GM12878 (cell line): Measurements from ENCODE around the gene SIL1. TPM values are rescaled to one million over a fixed set of nuclear protein-coding genes. Genes with fewer than 3 reads are reported as not detected.

ENCODE experiments used
- ATAC-seq: fragments of 200-7000 bp; cut with Tn5 transposase; 3 replicates; pipeline ENCODE4 v1.9.1; 2020; ENCODE audit warnings: mild to moderate bottlenecking, moderate library complexity
- BruUV-seq: library from RNA; stranded (reverse); fragments of 400-500 nt; replicated peaks from 2 replicates; lab custom pipeline; 2021; lab: Mats Ljungman, UMichigan
- CTCF ChIA-PET: fragments of 300-600 bp; sonication (Branson Sonifier 250); formaldehyde crosslinking; extraction: SDS; loops from one replicate; lab custom pipeline; 2021; ENCODE audit warnings: inconsistent platforms; lab: Yijun Ruan, JAX
- POLR2A ChIA-PET: fragments of 350-600 bp; formaldehyde crosslinking; extraction: SDS; loops from one replicate; lab custom pipeline; 2021; ENCODE audit warnings: inconsistent platforms; lab: Charles Lee
- RAD21 ChIA-PET: fragments of 300-600 bp; sonication (Branson Sonifier 250); formaldehyde crosslinking; loops from one replicate; lab custom pipeline; 2023; ENCODE audit warnings: antibody characterized with exemption; ENCODE audit not compliant: unreplicated experiment; lab: Charles Lee
- SMC1A ChIA-PET: fragments of 300-600 bp; sonication (Branson Sonifier 250); formaldehyde crosslinking; loops from one replicate; lab custom pipeline; 2023; ENCODE audit not compliant: unreplicated experiment, uncharacterized antibody; lab: Charles Lee
- DNase-seq: peaks from one replicate; pipeline ENCODE4 v3.0.0-alpha.2; 2011; ENCODE audit warnings: low read depth, low spot score
- FAIRE-seq: peaks from 3 replicates; lab custom pipeline; 2011; peaks lifted over from hg19 to GRCh38; lab: Jason Lieb, UNC
- H2AFZ ChIP-seq: 2 replicates; pipeline ENCODE4 v1.6.0; 2011; ENCODE audit warnings: low read depth, low read length, control low read depth; ENCODE audit not compliant: control insufficient read depth
- H3K27ac ChIP-seq: 2 replicates; pipeline ENCODE4 v1.5.1; 2011; ENCODE audit warnings: control low read depth; ENCODE audit not compliant: control insufficient read depth, insufficient read depth
- H3K27me3 ChIP-seq, 2 experiments: replicated peaks in 1 of 2; 2 replicates each; pipeline versions ENCODE4 v1.6.0 to v1.6.1; 2011; ENCODE audit warnings: low read length in 1 of 2; ENCODE audit not compliant: control insufficient read depth in 2 of 2, insufficient read depth in 2 of 2
- H3K36me3 ChIP-seq, 2 experiments: 2 replicates each; pipeline ENCODE4 v1.5.1; 2011; ENCODE audit warnings: low read length in 1 of 2; ENCODE audit not compliant: control insufficient read depth in 2 of 2, insufficient read depth in 2 of 2
- H3K4me1 ChIP-seq: 2 replicates; pipeline ENCODE4 v1.6.1; 2011; ENCODE audit warnings: mild to moderate bottlenecking, low read length, moderate library complexity, mixed read lengths; ENCODE audit not compliant: control insufficient read depth, insufficient read depth
- H3K4me2 ChIP-seq: 2 replicates; pipeline ENCODE4 v1.6.0; 2011; ENCODE audit warnings: control low read depth; ENCODE audit not compliant: control insufficient read depth, insufficient read depth
- H3K4me3 ChIP-seq: fragments of 200-600 bp; sonication (generic); 2 replicates; pipeline ENCODE4 v1.5.1; 2016
- H3K79me2 ChIP-seq: 2 replicates; pipeline ENCODE4 v1.6.0; 2011; ENCODE audit warnings: low read length; ENCODE audit not compliant: control insufficient read depth, insufficient read depth
- H3K9ac ChIP-seq: 2 replicates; pipeline ENCODE4 v1.8.0; 2011; ENCODE audit warnings: low read length, control low read depth, mixed read lengths; ENCODE audit not compliant: control insufficient read depth, insufficient read depth
- H3K9me3 ChIP-seq: replicated peaks from 3 replicates; pipeline ENCODE4 v1.5.1; 2011; ENCODE audit warnings: mild to moderate bottlenecking, low read length; ENCODE audit not compliant: control insufficient read depth, insufficient read depth
- H4K20me1 ChIP-seq: 2 replicates; pipeline ENCODE4 v1.6.0; 2011; ENCODE audit not compliant: control insufficient read depth, insufficient read depth
- BCLAF1 ChIP-seq: fragments of 450-650 bp; IDR thresholded peaks from 2 replicates; pipeline ENCODE4 v1.6.1; 2017; ENCODE audit warnings: antibody characterized with exemption, mild to moderate bottlenecking, moderate library complexity
- BMI1 ChIP-seq: fragments of 450-650 bp; IDR thresholded peaks from 2 replicates; pipeline ENCODE4 v1.6.1; 2016; ENCODE audit warnings: mild to moderate bottlenecking, moderate library complexity, borderline replicate concordance
- JUNB ChIP-seq: IDR thresholded peaks from 2 replicates; pipeline ENCODE4 v1.6.1; 2016; ENCODE audit warnings: antibody characterized with exemption, mild to moderate bottlenecking
- MTA3 ChIP-seq: IDR thresholded peaks from 2 replicates; pipeline ENCODE4 v1.6.1; 2012; ENCODE audit warnings: low read length, inconsistent platforms, borderline replicate concordance
- POU2F2 ChIP-seq: IDR thresholded peaks from 3 replicates; pipeline ENCODE4 v1.6.1; 2011; ENCODE audit warnings: low read depth, mild to moderate bottlenecking, low read length, borderline replicate concordance
- RBBP5 ChIP-seq: fragments of 200-600 bp; sonication (generic); conservative IDR thresholded peaks from 2 replicates; pipeline ENCODE4 v1.6.1; 2016
- RUNX3 ChIP-seq: IDR thresholded peaks from 2 replicates; pipeline ENCODE4 v1.6.1; 2012; ENCODE audit warnings: low read length, inconsistent platforms
- WRNIP1 ChIP-seq: IDR thresholded peaks from 2 replicates; pipeline ENCODE4 v1.6.1; 2011; ENCODE audit warnings: low read depth, low read length, improper control_type of control experiment, borderline replicate concordance
- ZBTB40 ChIP-seq: fragments of 450-650 bp; IDR thresholded peaks from 2 replicates; pipeline ENCODE4 v1.6.1; 2016; ENCODE audit warnings: mild to moderate bottlenecking, moderate library complexity, borderline replicate concordance
- ZNF217 ChIP-seq: fragments of 450-650 bp; IDR thresholded peaks from 2 replicates; pipeline ENCODE4 v1.6.1; 2017; ENCODE audit warnings: antibody characterized with exemption, mild to moderate bottlenecking
- WGBS: methylation state at CpG from one replicate; pipeline ENCODE4 v1.1.6; 2016; ENCODE audit warnings: low lambda C conversion rate; ENCODE audit not compliant: insufficient replicate concordance, insufficient coverage; ENCODE audit errors: missing lambda C conversion rate; 5-methylcytosine and 5-hydroxymethylcytosine counted together
- in situ Hi-C: fragments of 300-500 bp; cut with MboI; formaldehyde crosslinking; loops from 9 replicates; pipeline ENCODE4 v1.14.3; 2018; ENCODE audit warnings: mixed read lengths
- intact Hi-C: fragments of 100-400 bp; cut with micrococcal nuclease; formaldehyde crosslinking; loops from one replicate; pipeline ENCODE4 v1.14.2; 2022; ENCODE audit not compliant: unreplicated experiment
- polyA plus RNA-seq, 11 experiments: library from polyadenylated mRNA; depleted of rRNA in 4 of 11; unstranded in 6 of 11; stranded (reverse) in 5 of 11; fragments of >200 nt; fragmentation: Nextera tagmentation in 4 of 11; fragmentation: Illumina TruSeq in 1 of 11; extraction: Ambion mirVana in 4 of 11; extraction: Trizol in 1 of 11; gene quantifications; 1 replicate in 1 of 11; 2 replicates in 10 of 11; pipeline versions ENCODE4 v1.2.1 to v1.2.3, GENCODE V29; 2011 to 2016; ENCODE audit warnings: inconsistent platforms in 2 of 11, missing spikeins in 2 of 11, low read depth in 1 of 11
- total RNA-seq, 4 experiments: library from RNA; depleted of rRNA in 3 of 4; stranded (reverse); fragments of >200 nt in 3 of 4; fragmentation: Illumina TruSeq in 1 of 4; extraction: Trizol in 1 of 4; gene quantifications; 2 replicates each; pipeline versions ENCODE4 v1.2.1 to v1.2.3, GENCODE V29; 2013 to 2021

The SIL1 gene
- total and polyA plus RNA-seq, 10 of the 15 experiments (the other 5 are each of a cell fraction or from before 2014, with no cell fraction given): 4.1 to 49.8 (median 29.4) TPM

DNA sequence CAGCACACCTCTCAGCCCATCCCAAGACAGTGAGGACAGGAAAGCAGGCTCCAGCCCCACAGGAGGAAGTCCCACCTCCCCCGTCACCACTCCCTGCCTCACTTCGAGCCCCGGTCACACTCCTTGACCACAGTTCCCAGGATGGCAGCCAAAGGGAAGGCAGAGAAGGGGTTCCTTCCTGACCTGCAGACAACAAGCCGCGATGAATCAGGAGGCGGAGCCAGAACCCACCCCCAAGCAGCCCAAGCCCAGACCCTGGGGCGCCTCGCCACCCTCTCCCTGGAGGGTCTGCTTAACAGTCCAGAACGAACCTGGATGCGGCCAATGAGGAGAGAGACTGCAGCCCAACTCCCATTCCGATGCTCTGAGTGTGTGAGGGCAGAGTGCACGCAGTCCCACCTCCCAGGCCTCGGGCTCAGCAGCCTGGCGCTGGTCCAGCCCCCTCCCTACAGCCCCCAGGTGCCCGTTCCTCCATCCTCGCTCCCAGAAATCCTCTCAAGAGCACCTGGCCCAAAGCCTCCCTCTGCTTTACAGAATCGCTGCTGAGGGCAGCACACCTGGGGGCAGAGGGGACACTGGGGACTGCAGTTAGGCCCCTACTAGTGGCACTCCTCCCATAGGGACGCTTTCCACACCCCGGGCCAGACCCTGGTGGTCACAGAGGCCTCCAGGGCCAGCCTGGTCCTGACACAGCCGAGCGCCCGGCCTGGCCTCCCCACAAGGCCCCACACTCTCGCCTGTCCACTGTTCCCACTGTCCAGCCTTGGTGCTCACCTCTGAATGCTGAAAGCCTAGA, 253.4 kb downstream of the SIL1 start:
- H3K4me1 ChIP-seq: no peaks in the 10 kb centered on the region
- no TSS peak for BruUV-seq
- H3K9me3 ChIP-seq: no peaks in the 10 kb centered on the region
- in situ Hi-C loops: no loop called here
- ATAC-seq (no peak), DNase-seq (no peak)
- H2AFZ ChIP-seq: no peak overlapping the region
- no peak overlapping the region for H3K4me3 ChIP-seq
- no peaks in the 10 kb centered on the region for H3K79me2 ChIP-seq
- H3K27me3 ChIP-seq: no peaks in the 10 kb centered on the region
- no peaks in the 10 kb centered on the region for H4K20me1 ChIP-seq
- H3K9ac ChIP-seq: no peak overlapping the region
- H3K27ac ChIP-seq: no peak overlapping the region
- POLR2A ChIA-PET: no interaction called here
- peaks cover 0 to 4% of the 10 kb centered on the region in 2 experiments; a peak in 2 of 4 replicates for H3K36me3 ChIP-seq
- TF ChIP-seq MTA3: no peak
- TF ChIP-seq JUNB: no peak
- no peak for TF ChIP-seq POU2F2
- TF ChIP-seq BCLAF1: no peak
- TF ChIP-seq ZBTB40: no peak
- TF ChIP-seq BMI1: no peak
- no peak for TF ChIP-seq ZNF217
- TF ChIP-seq WRNIP1: no peak
- no peak for TF ChIP-seq RUNX3
- TF ChIP-seq RBBP5: no peak
- TF ChIP-seq, all 136 proteins: peak for 0
- intact Hi-C loops: no loop called here
- ChIA-PET RAD21 (no interaction called here), CTCF (interaction anchor here (0.5 kb wide), 1 partner anchor 495 kb away, joined by 5 read pairs; no protein-coding TSS in a partner anchor), SMC1A (no interaction called here)
- no peak for FAIRE-seq
- no peak overlapping the region for H3K4me2 ChIP-seq
- 89% methylated on average over 23 of the region's 23 CpGs for whole genome bisulfite sequencing
